OCI-LY3 (cell line): Measurements from ENCODE around the gene ADAMTS2.

Experiments
- H2AFZ ChIP-seq: fragments of 200-600, 300-600 bp; shearing (Covaris generic); 2 replicates; pipeline ENCODE4 v1.6.0; 2014; ENCODE audit warnings: antibody characterized with exemption, low read depth, low read length
- H3K27ac ChIP-seq: fragments of 200-600, 300-600 bp; sonication (generic); 2 replicates; pipeline ENCODE4 v1.5.1; 2014; ENCODE audit warnings: mild to moderate bottlenecking, low read length, moderate library complexity, mixed read lengths
- H3K27me3 ChIP-seq: fragments of 200-600, 300-600 bp; sonication (generic); 2 replicates; pipeline ENCODE4 v1.6.1; 2014; ENCODE audit warnings: low read depth, low read length, mixed read lengths
- H3K36me3 ChIP-seq: fragments of 200-600, 300-600 bp; sonication (generic); replicated peaks from 2 replicates; pipeline ENCODE3; 2014; ENCODE audit warnings: low read depth, low read length, mixed read lengths
- H3K4me1 ChIP-seq: fragments of 300-600, 200-600 bp; sonication (generic); 2 replicates; pipeline ENCODE4 v1.6.1; 2014; ENCODE audit warnings: low read length, mixed read lengths
- H3K4me2 ChIP-seq: fragments of 200-600, 300-600 bp; sonication (generic); 2 replicates; pipeline ENCODE4 v1.6.1; 2014; ENCODE audit warnings: low read length, mixed read lengths
- H3K4me3 ChIP-seq: fragments of 300-600, 200-600 bp; sonication (generic); 2 replicates; pipeline ENCODE4 v1.5.1; 2014; ENCODE audit warnings: antibody characterized with exemption, mild to moderate bottlenecking, low read length, moderate library complexity
- H3K79me2 ChIP-seq: fragments of 300-600, 200-600 bp; shearing (Covaris generic); 2 replicates; pipeline ENCODE4 v1.6.1; 2014; ENCODE audit warnings: mild to moderate bottlenecking, low read length, mixed read lengths
- H3K9ac ChIP-seq: fragments of 300-600, 200-600 bp; shearing (Covaris generic); 2 replicates; pipeline ENCODE4 v1.6.0; 2014; ENCODE audit warnings: mild to moderate bottlenecking, low read length, moderate library complexity
- H3K9me3 ChIP-seq: fragments of 200-600, 300-600 bp; shearing (Covaris generic); 2 replicates; pipeline ENCODE4 v1.6.1; 2014; ENCODE audit warnings: low read length, mixed read lengths; ENCODE audit not compliant: insufficient read depth
- H4K20me1 ChIP-seq: fragments of 200-600, 300-600 bp; sonication (generic); 2 replicates; pipeline ENCODE4 v1.6.1; 2016; ENCODE audit warnings: low read length, mixed read lengths; ENCODE audit not compliant: insufficient read depth
- EZH2phosphoT487 ChIP-seq: fragments of 200-600 bp; shearing (Covaris generic); IDR thresholded peaks from 2 replicates; pipeline ENCODE4 v1.6.1; 2018; ENCODE audit warnings: antibody characterized with exemption, mixed run types, low read depth
- TF ChIP-seq, protein P1 (sequence below): fragments of 200-600, 300-600 bp; sonication (generic); IDR thresholded peaks from 2 replicates; pipeline ENCODE4 v1.5.1; 2014; ENCODE audit warnings: antibody characterized with exemption, low read length, low read depth

Gene ADAMTS2

GRCh38 chr5:179194941-179195381 lies 150.3 kb downstream of the ADAMTS2 start:
- Histone ChIP-seq H4K20me1 (no peaks in the 10 kb centered on the region), H3K27me3 (no peaks in the 10 kb centered on the region), H3K36me3 (no peaks in the 10 kb centered on the region), H3K4me2 (no peak overlapping the region), H3K79me2 (no peaks in the 10 kb centered on the region), H3K9ac (no peak overlapping the region), H3K9me3 (no peaks in the 10 kb centered on the region), H2AFZ (no peak overlapping the region), H3K4me1 (no peaks in the 10 kb centered on the region), H3K4me3 (no peak overlapping the region), H3K27ac (no peak overlapping the region)
- TF ChIP-seq, protein P1, sequence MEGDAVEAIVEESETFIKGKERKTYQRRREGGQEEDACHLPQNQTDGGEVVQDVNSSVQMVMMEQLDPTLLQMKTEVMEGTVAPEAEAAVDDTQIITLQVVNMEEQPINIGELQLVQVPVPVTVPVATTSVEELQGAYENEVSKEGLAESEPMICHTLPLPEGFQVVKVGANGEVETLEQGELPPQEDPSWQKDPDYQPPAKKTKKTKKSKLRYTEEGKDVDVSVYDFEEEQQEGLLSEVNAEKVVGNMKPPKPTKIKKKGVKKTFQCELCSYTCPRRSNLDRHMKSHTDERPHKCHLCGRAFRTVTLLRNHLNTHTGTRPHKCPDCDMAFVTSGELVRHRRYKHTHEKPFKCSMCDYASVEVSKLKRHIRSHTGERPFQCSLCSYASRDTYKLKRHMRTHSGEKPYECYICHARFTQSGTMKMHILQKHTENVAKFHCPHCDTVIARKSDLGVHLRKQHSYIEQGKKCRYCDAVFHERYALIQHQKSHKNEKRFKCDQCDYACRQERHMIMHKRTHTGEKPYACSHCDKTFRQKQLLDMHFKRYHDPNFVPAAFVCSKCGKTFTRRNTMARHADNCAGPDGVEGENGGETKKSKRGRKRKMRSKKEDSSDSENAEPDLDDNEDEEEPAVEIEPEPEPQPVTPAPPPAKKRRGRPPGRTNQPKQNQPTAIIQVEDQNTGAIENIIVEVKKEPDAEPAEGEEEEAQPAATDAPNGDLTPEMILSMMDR = no peak

GRCh38 chr5:179194201-179194910 lies 150.9 kb downstream of the ADAMTS2 start:
- H4K20me1 ChIP-seq = no peaks in the 10 kb centered on the region
- no peak overlapping the region for H2AFZ ChIP-seq
- H3K4me3 ChIP-seq = no peak overlapping the region
- H3K27me3 ChIP-seq = no peaks in the 10 kb centered on the region
- H3K4me2 ChIP-seq = no peak overlapping the region
- no peaks in the 10 kb centered on the region for H3K4me1 ChIP-seq
- H3K9ac ChIP-seq = no peak overlapping the region
- H3K79me2 ChIP-seq = no peaks in the 10 kb centered on the region
- H3K36me3 ChIP-seq = no peaks in the 10 kb centered on the region
- no peak overlapping the region for H3K27ac ChIP-seq
- TF ChIP-seq, protein P1 = no peak
- no peak for TF ChIP-seq EZH2phosphoT487
- no peaks in the 10 kb centered on the region for H3K9me3 ChIP-seq

DNA sequence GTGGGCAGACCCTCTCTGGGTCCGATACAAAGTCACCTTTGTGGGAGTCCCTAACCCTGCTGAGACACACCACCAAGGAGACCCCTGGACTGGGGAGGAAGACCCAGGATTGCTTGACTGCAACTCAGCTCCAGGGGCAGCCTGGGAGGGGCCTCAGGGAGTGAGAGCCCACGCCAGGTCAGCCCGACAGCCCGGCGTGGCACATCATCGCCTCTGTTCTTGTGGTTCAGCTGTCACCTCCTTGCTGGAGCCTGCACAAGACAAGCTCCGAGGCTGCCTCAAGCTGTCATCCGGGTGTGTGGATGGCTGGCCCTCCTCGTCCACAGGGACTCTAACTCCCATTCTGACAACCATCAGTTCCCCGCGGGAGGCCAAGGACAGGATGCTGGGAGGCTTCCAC lies 151.5 kb downstream of the ADAMTS2 start:
- Histone ChIP-seq H2AFZ (no peak overlapping the region), H3K36me3 (no peaks in the 10 kb centered on the region), H3K79me2 (no peaks in the 10 kb centered on the region), H4K20me1 (no peaks in the 10 kb centered on the region), H3K27ac (no peak overlapping the region), H3K9ac (no peak overlapping the region), H3K9me3 (no peaks in the 10 kb centered on the region), H3K4me2 (no peak overlapping the region), H3K4me3 (no peak overlapping the region), H3K4me1 (no peaks in the 10 kb centered on the region), H3K27me3 (no peaks in the 10 kb centered on the region)
- TF ChIP-seq, protein P1 = no peak
- TF ChIP-seq EZH2phosphoT487 = no peak

- Histone ChIP-seq H3K4me3 (no peak overlapping the region), H3K9me3 (no peaks in the 10 kb centered on the region), H3K9ac (no peak overlapping the region), H3K79me2 (no peaks in the 10 kb centered on the region), H2AFZ (no peak overlapping the region), H3K4me1 (no peaks in the 10 kb centered on the region), H3K27ac (no peak overlapping the region), H3K36me3 (no peaks in the 10 kb centered on the region), H4K20me1 (no peaks in the 10 kb centered on the region), H3K4me2 (no peak overlapping the region), H3K27me3 (no peaks in the 10 kb centered on the region)
- TF ChIP-seq, protein P1 = no peak
- no peak for TF ChIP-seq EZH2phosphoT487
Measured at GRCh38 chr5:179192891-179193470, 152.3 kb downstream of the ADAMTS2 start.
